Activated naive CD8-positive, alpha-beta T cell treated with anti-CD3 and anti-CD28 coated beads, Interleukin-2, amount 10 ng/mL, durations not matched to agents 7 days and 5 days (primary cell): ENCODE measurements around the gene CYP1A2. TPM values are rescaled to one million over a fixed set of nuclear protein-coding genes. Genes with fewer than 3 reads are reported as not detected.

Source experiments
- ATAC-seq: fragments of 150-1000 bp; cut with Tn5 transposase; one replicate; pipeline ENCODE4 v1.10.0; 2021; ENCODE audit warnings: low read depth, moderate library complexity
- POLR2A ChIA-PET: fragments of 350-600 bp; sonication (Branson Sonifier 250); formaldehyde crosslinking; loops from one replicate; lab custom pipeline; 2021; ENCODE audit warnings: antibody characterized with exemption; lab: Charles Lee
- DNase-seq: peaks from one replicate; pipeline ENCODE4 v3.0.0; 2021
- H3K27ac Mint-ChIP-seq: one replicate; pipeline ENCODE4 v1.8.0; 2022; ENCODE audit warnings: mild to moderate bottlenecking, mixed read lengths
- H3K27me3 Mint-ChIP-seq: one replicate; pipeline ENCODE4 v1.8.0; 2022; ENCODE audit warnings: mild to moderate bottlenecking, moderate library complexity, mixed read lengths
- H3K36me3 Mint-ChIP-seq: one replicate; pipeline ENCODE4 v1.8.0; 2021; ENCODE audit warnings: mild to moderate bottlenecking, mixed read lengths
- H3K4me1 Mint-ChIP-seq: one replicate; pipeline ENCODE4 v1.8.0; 2021; ENCODE audit warnings: mixed read lengths
- H3K4me3 Mint-ChIP-seq: one replicate; pipeline ENCODE4 v1.8.0; 2022; ENCODE audit warnings: mild to moderate bottlenecking, moderate library complexity, mixed read lengths
- H3K9me3 Mint-ChIP-seq: one replicate; pipeline ENCODE4 v1.8.0; 2021; ENCODE audit warnings: mixed read lengths
- total RNA-seq, 2 experiments: library from RNA; stranded (reverse); gene quantifications; one replicate each; pipeline ENCODE4 v1.2.3, GENCODE V29; 2021

The CYP1A2 gene
- total RNA-seq, 2 experiments from 2014 or later, result not detected

GRCh38 chr15:74750751-74751150, 2.1 kb downstream of the CYP1A2 start:
- Mint-ChIP-seq H3K27ac (no peak overlapping the region), H3K4me3 (no peak overlapping the region), H3K9me3 (no peaks in the 10 kb centered on the region), H3K27me3 (peaks cover 4% of the 10 kb centered on the region), H3K4me1 (no peaks in the 10 kb centered on the region), H3K36me3 (no peaks in the 10 kb centered on the region)
- no peak for ATAC-seq
- no peak for DNase-seq
- POLR2A ChIA-PET, result interaction anchor here (1.7 kb wide), 1 partner anchor 25 kb away, joined by 5 read pairs; the partner anchor contains the start of gene CYP1A1

DNA sequence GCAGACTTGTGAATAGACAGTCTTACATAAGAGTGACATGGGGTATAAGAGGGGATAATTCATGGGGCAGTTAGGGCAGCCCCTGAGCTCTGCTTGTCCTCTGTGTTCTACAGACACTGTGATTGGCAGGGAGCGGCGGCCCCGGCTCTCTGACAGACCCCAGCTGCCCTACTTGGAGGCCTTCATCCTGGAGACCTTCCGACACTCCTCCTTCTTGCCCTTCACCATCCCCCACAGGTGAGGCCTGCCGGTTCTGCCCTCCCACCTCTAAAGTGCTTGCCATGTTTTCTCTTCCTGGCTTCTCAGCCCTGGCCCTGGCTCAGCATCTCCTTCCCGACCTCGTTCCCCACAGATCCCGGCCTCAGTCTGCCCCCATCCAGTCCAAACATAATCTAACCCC, 3.4 kb downstream of the CYP1A2 start:
- Mint-ChIP-seq H3K36me3 (no peaks in the 10 kb centered on the region), H3K27ac (no peak overlapping the region), H3K27me3 (peaks cover 6% of the 10 kb centered on the region), H3K9me3 (no peaks in the 10 kb centered on the region), H3K4me3 (no peak overlapping the region), H3K4me1 (no peaks in the 10 kb centered on the region)
- no peak for DNase-seq
- ATAC-seq, result no peak
- POLR2A ChIA-PET, result interaction anchor here (1.7 kb wide), 1 partner anchor 26 kb away, joined by 5 read pairs; the partner anchor contains the start of gene CYP1A1

- Mint-ChIP-seq H3K4me3 (no peak overlapping the region), H3K27ac (no peak overlapping the region), H3K4me1 (no peaks in the 10 kb centered on the region), H3K36me3 (no peaks in the 10 kb centered on the region), H3K27me3 (peaks cover 6% of the 10 kb centered on the region), H3K9me3 (no peaks in the 10 kb centered on the region)
- ATAC-seq (no peak), DNase-seq (no peak)
- POLR2A ChIA-PET, result no interaction called here
Observed at GRCh38 chr15:74752531-74752930, 3.9 kb downstream of the CYP1A2 start.

DNA sequence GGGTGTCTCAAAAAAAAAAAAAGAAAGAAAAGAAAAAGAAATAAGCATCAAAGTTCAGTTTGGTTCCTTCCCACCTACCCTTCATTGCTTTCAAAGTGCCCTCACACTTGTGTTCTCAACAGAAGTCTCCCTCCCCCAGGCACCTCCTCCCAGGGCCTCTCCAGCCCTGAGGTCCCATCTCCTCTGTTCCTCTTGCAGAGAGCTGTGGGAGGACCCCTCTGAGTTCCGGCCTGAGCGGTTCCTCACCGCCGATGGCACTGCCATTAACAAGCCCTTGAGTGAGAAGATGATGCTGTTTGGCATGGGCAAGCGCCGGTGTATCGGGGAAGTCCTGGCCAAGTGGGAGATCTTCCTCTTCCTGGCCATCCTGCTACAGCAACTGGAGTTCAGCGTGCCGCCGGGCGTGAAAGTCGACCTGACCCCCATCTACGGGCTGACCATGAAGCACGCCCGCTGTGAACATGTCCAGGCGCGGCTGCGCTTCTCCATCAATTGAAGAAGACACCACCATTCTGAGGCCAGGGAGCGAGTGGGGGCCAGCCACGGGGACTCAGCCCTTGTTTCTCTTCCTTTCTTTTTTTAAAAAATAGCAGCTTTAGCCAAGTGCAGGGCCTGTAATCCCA, 6.1 kb downstream of the CYP1A2 start:
- Mint-ChIP-seq H3K27ac (no peak overlapping the region), H3K36me3 (no peaks in the 10 kb centered on the region), H3K9me3 (no peaks in the 10 kb centered on the region), H3K27me3 (peaks cover 6% of the 10 kb centered on the region), H3K4me3 (no peak overlapping the region), H3K4me1 (no peaks in the 10 kb centered on the region)
- ATAC-seq, result no peak
- POLR2A ChIA-PET, result interaction anchor here (0.6 kb wide), 1 partner anchor 7 kb away, joined by 4 read pairs; no protein-coding TSS in a partner anchor
- DNase-seq, result no peak

DNA sequence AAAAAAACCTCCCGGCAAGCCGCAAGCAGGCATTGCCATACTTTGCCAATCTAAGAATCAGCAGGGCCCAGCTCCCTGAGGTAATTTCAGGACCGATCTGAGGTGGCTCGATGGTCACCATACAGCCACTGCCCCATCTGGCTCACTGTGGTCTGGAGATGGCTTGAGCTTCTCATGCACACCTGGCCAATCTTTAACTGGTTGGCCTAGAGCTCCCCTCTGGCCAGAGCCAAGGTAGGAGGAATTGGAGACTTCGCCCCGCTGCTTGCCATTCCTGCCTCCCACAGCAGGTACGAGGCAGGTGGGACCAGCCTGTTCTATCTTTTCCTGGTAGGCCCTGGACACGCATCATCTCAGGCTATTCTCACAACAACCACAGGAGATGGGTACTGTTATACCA, 10.1 kb downstream of the CYP1A2 start:
- H3K4me1 Mint-ChIP-seq, result peaks cover 2% of the 10 kb centered on the region
- DNase-seq, result no peak
- H3K27me3 Mint-ChIP-seq, result peaks cover 3% of the 10 kb centered on the region
- H3K9me3 Mint-ChIP-seq, result no peaks in the 10 kb centered on the region
- H3K27ac Mint-ChIP-seq, result no peak overlapping the region
- no peaks in the 10 kb centered on the region for H3K36me3 Mint-ChIP-seq
- ATAC-seq, result no peak
- H3K4me3 Mint-ChIP-seq, result no peak overlapping the region
- POLR2A ChIA-PET, result no interaction called here

DNA sequence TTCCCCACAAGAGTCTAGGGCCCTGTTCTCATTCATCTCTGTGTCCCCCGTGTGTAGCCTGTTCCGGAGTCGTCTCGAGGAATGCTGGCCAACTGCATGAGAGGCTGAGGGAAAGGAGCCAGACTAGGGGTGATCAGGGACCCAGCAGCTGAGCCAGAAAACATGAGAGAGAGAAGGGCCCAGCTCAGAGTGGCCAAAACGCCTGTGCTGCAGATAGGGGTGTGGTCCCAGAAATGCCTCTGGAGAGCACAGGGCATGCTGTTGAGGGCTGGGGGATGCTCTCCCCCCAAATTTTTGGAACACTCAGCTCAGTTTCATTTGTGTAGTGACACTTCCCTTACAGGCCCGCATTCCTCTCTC, 14.1 kb downstream of the CYP1A2 start:
- peaks cover 2% of the 10 kb centered on the region for H3K4me1 Mint-ChIP-seq
- ATAC-seq (peak; percentile 41), DNase-seq (no peak)
- no peaks in the 10 kb centered on the region for H3K27me3 Mint-ChIP-seq
- no peaks in the 10 kb centered on the region for H3K36me3 Mint-ChIP-seq
- POLR2A ChIA-PET, result interaction anchor here (0.6 to 1.1 kb wide), 4 partner anchors 21 to 1082 kb away, joined by 3 to 5 read pairs (median 3); partner anchors contain the start of gene CYP1A1
- H3K4me3 Mint-ChIP-seq, result no peak overlapping the region
- no peaks in the 10 kb centered on the region for H3K9me3 Mint-ChIP-seq
- H3K27ac Mint-ChIP-seq, result peak overlapping the region; percentile 50

GRCh38 chr15:74763416-74763815, 14.8 kb downstream of the CYP1A2 start:
- Mint-ChIP-seq H3K27ac (no peak overlapping the region), H3K4me3 (no peak overlapping the region), H3K9me3 (no peaks in the 10 kb centered on the region), H3K36me3 (no peaks in the 10 kb centered on the region), H3K4me1 (peaks cover 2% of the 10 kb centered on the region), H3K27me3 (no peaks in the 10 kb centered on the region)
- ATAC-seq (no peak), DNase-seq (no peak)
- POLR2A ChIA-PET, result interaction anchor here (0.6 to 1.1 kb wide), 2 partner anchors 20 to 93 kb away, joined by 3 to 4 read pairs; no protein-coding TSS in a partner anchor

DNA sequence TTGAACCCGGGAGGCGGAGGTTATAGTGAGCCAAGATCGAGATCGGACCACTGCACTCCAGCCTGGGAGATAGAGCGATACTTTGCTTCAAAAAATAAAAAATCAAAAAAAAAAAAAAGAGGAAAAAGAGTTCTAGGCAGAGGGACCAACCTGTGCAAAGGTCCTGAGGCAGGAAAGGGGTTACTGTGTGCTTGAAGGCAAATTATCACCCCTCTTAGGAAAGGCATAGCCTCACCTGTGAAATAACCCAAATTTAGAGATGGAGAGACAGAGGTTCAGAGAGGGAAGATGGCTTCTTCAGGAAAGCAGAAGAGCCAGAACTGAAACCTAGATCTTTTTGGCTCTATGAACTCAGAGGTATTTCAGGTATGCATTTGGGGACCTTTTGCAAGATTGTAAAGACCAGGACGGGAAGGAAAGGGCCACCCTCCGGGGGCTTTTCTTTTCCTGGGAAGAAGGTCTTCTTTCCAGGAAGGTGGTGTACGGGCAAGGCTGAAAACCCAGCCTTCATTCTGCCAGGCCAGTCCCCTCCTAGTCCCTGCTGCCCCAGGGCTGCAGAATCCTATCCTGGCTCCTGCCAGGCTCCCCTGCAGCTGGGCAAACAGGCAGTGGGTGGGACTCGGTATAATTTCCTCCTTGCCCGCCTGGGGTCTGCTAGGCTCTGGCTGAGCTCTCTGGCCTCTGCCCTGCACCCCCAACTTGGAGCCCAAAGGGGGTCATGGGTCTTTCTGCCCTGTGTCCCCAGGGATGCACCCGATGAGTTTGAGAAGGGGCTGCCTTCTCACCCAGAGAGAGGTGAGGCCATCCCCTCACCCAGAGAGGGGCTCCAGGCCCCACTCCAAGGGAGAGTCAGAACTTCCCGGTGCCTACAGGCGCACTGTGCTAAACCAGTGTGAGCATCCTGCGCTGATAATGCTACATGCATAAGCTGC, 18.8 kb downstream of the CYP1A2 start:
- Mint-ChIP-seq H3K9me3 (no peaks in the 10 kb centered on the region), H3K4me1 (peaks cover 14% of the 10 kb centered on the region), H3K36me3 (no peaks in the 10 kb centered on the region), H3K4me3 (no peak overlapping the region), H3K27me3 (no peaks in the 10 kb centered on the region), H3K27ac (no peak overlapping the region)
- ATAC-seq, result no peak
- DNase-seq, result no peak
- POLR2A ChIA-PET, result interaction anchor here (1.3 to 21.9 kb wide), 3 partner anchors 25 to 131 kb away, joined by 6 to 709 read pairs (median 8); partner anchors contain the start of gene CYP1A1

GRCh38 chr15:74768099-74768770, 19.6 kb downstream of the CYP1A2 start:
- no peaks in the 10 kb centered on the region for H3K36me3 Mint-ChIP-seq
- POLR2A ChIA-PET, result interaction anchor here (0.7 to 21.9 kb wide), 7 partner anchors 24 to 135 kb away, joined by 3 to 709 read pairs (median 6); partner anchors contain the start of genes CYP1A1 and EDC3
- H3K4me3 Mint-ChIP-seq, result peak overlapping the region; percentile 52
- DNase-seq, result no peak
- H3K27me3 Mint-ChIP-seq, result no peaks in the 10 kb centered on the region
- peak overlapping the region; percentile 65 for H3K27ac Mint-ChIP-seq
- no peak for ATAC-seq
- H3K4me1 Mint-ChIP-seq, result peaks cover 12% of the 10 kb centered on the region
- no peaks in the 10 kb centered on the region for H3K9me3 Mint-ChIP-seq

GRCh38 chr15:74768771-74769342, 20.2 kb downstream of the CYP1A2 start:
- H3K27ac Mint-ChIP-seq, result peak overlapping the region; percentile 65
- ATAC-seq, result peak; percentile 29
- H3K9me3 Mint-ChIP-seq, result no peaks in the 10 kb centered on the region
- peaks cover 12% of the 10 kb centered on the region for H3K4me1 Mint-ChIP-seq
- H3K4me3 Mint-ChIP-seq, result peak overlapping the region; percentile 52
- POLR2A ChIA-PET, result interaction anchor here (0.7 to 21.9 kb wide), 7 partner anchors 24 to 136 kb away, joined by 3 to 709 read pairs (median 6); partner anchors contain the start of genes CYP1A1 and EDC3
- no peaks in the 10 kb centered on the region for H3K27me3 Mint-ChIP-seq
- DNase-seq, result peak; percentile 73
- H3K36me3 Mint-ChIP-seq, result no peaks in the 10 kb centered on the region

DNA sequence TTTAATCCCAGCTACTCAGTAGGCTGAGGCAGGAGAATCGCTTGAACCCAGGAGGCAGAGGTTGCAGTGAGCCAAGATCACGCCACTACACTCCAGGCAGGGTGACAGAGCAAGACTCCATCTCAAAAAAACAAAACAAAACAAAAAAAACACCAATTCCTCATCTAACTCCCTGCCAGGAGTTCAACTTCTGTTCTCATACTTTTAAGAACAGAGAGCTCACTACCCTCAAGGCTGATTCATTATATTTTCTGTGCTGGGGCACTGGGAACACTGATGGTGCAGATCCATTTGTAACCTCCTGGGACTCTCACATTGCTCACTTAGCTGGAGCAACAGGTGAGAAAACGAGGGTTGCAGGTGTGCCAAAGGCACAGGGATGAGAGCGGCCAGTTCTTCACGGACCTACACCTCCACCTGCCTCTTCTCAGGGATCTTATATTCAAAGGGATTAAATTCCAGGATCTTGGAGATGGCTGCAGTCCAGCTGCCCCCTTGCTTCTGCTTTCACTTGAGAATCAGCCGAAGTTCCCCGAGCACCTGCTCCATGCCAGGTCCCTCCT, 20.9 kb downstream of the CYP1A2 start:
- no peak overlapping the region for H3K27ac Mint-ChIP-seq
- H3K9me3 Mint-ChIP-seq, result no peaks in the 10 kb centered on the region
- H3K36me3 Mint-ChIP-seq, result no peaks in the 10 kb centered on the region
- no peak for ATAC-seq
- DNase-seq, result no peak
- H3K4me3 Mint-ChIP-seq, result no peak overlapping the region
- peaks cover 16% of the 10 kb centered on the region for H3K4me1 Mint-ChIP-seq
- POLR2A ChIA-PET, result interaction anchor here (0.6 to 21.9 kb wide), 6 partner anchors 23 to 391 kb away, joined by 3 to 709 read pairs (median 6); no protein-coding TSS in a partner anchor
- no peaks in the 10 kb centered on the region for H3K27me3 Mint-ChIP-seq

GRCh38 chr15:74770211-74770903, 21.7 kb downstream of the CYP1A2 start:
- peaks cover 17% of the 10 kb centered on the region for H3K4me1 Mint-ChIP-seq
- no peaks in the 10 kb centered on the region for H3K36me3 Mint-ChIP-seq
- H3K27me3 Mint-ChIP-seq, result no peaks in the 10 kb centered on the region
- no peak overlapping the region for H3K27ac Mint-ChIP-seq
- DNase-seq, result no peak
- ATAC-seq, result no peak
- no peaks in the 10 kb centered on the region for H3K9me3 Mint-ChIP-seq
- H3K4me3 Mint-ChIP-seq, result no peak overlapping the region
- POLR2A ChIA-PET, result interaction anchor here (0.8 to 21.9 kb wide), 7 partner anchors 10 to 181 kb away, joined by 3 to 709 read pairs (median 5); partner anchors contain the start of gene CSK
